ENCODE data around the gene LSAMP. TPM values are rescaled to one million over a fixed set of nuclear protein-coding genes. Genes with fewer than 3 reads are reported as not detected.

The LSAMP gene
- total RNA-seq, 1 experiment from 2014 or later: 5.7 TPM

GRCh38 chr3:116270056-116270455 is 175.2 kb downstream of the LSAMP start (continued):
- TF ChIP-seq PRDM15 (CRISPR knock-in tag; IDR thresholded peaks at IDR 0.05) (no peak), CREB1 (CRISPR knock-in tag; IDR thresholded peaks at IDR 0.05) (no peak), HMGA2 (CRISPR knock-in tag; IDR thresholded peaks at IDR 0.05) (no peak)

- Mint-ChIP-seq H3K4me1 (peaks cover 31% of the 10 kb centered on the region), H3K27me3 (ENCODE audit: low read depth) (peaks cover 57% of the 10 kb centered on the region), H3K36me3 (no peaks in the 10 kb centered on the region), H3K4me3 (no peak overlapping the region), H3K27ac (no peak overlapping the region), H3K9me3 (no peaks in the 10 kb centered on the region)
- no peak for ATAC-seq
- CTCF ChIA-PET: no interaction called here
- no peak for DNase-seq (ENCODE audit: low spot score)
- no peak for TF ChIP-seq ZNF121 (CRISPR knock-in tag; IDR thresholded peaks at IDR 0.05)
- TF ChIP-seq PREB (CRISPR knock-in tag; IDR thresholded peaks at IDR 0.05; ENCODE audit: borderline replicate concordance): no peak
- no peak for TF ChIP-seq FOXP4 (CRISPR knock-in tag; IDR thresholded peaks at IDR 0.05)
- TF ChIP-seq USF2 (CRISPR knock-in tag; IDR thresholded peaks at IDR 0.05): no peak
- no peak for TF ChIP-seq ZBTB43 (CRISPR knock-in tag; IDR thresholded peaks at IDR 0.05)
- POLR2A ChIA-PET: no interaction called here
Observed at GRCh38 chr3:116267116-116267515, 178.2 kb downstream of the LSAMP start.

GRCh38 chr3:116265976-116266584 is 179.2 kb downstream of the LSAMP start:
- Mint-ChIP-seq H3K27ac (no peak overlapping the region), H3K9me3 (no peaks in the 10 kb centered on the region), H3K27me3 (ENCODE audit: low read depth) (peaks cover 67% of the 10 kb centered on the region), H3K4me1 (peaks cover 34% of the 10 kb centered on the region), H3K4me3 (no peak overlapping the region), H3K36me3 (no peaks in the 10 kb centered on the region)
- ATAC-seq: no peak
- TF ChIP-seq MYBL2 (CRISPR knock-in tag; IDR thresholded peaks at IDR 0.05) (no peak), MLX (CRISPR knock-in tag; IDR thresholded peaks at IDR 0.05) (no peak), NFYB (CRISPR knock-in tag; conservative IDR thresholded peaks at IDR 0.05; ENCODE audit: low read depth) (no peak)
- DNase-seq (ENCODE audit: low spot score): no peak
- CTCF ChIA-PET: no interaction called here
- POLR2A ChIA-PET: no interaction called here
